ENCODE results near the gene RNF224.

The RNF224 gene

GRCh38 chr9:137255448-137256114 lies 28.3 kb downstream of the RNF224 start:
- no peak for DNase-seq

GRCh38 chr9:137256362-137256761 lies 29.1 kb downstream of the RNF224 start:
- no peak for DNase-seq

- no peak for DNase-seq
Observed at GRCh38 chr9:137256856-137257255, 29.6 kb downstream of the RNF224 start.

GRCh38 chr9:137262173-137262908 lies 35.0 kb downstream of the RNF224 start:
- peak; percentile 5 for DNase-seq

- DNase-seq = no peak
Observed at GRCh38 chr9:137262909-137263285, 35.6 kb downstream of the RNF224 start.

GRCh38 chr9:137263506-137263905 lies 36.2 kb downstream of the RNF224 start:
- no peak for DNase-seq

- DNase-seq = no peak
Observed at GRCh38 chr9:137264067-137264466, 36.8 kb downstream of the RNF224 start.

GRCh38 chr9:137265496-137266161 lies 38.3 kb downstream of the RNF224 start:
- DNase-seq = no peak

GRCh38 chr9:137266162-137266527 lies 38.8 kb downstream of the RNF224 start:
- DNase-seq = no peak

GRCh38 chr9:137266585-137267453 lies 39.5 kb downstream of the RNF224 start:
- DNase-seq = no peak

- DNase-seq = no peak
Observed at GRCh38 chr9:137267933-137268355, 40.6 kb downstream of the RNF224 start.

GRCh38 chr9:137268538-137269201 lies 41.4 kb downstream of the RNF224 start:
- no peak for DNase-seq

- DNase-seq = no peak
Observed at GRCh38 chr9:137269231-137269772, 42.0 kb downstream of the RNF224 start.

GRCh38 chr9:137270929-137271695 lies 43.8 kb downstream of the RNF224 start:
- DNase-seq = no peak

GRCh38 chr9:137271696-137272076 lies 44.4 kb downstream of the RNF224 start:
- no peak for DNase-seq

- no peak for DNase-seq
Observed at GRCh38 chr9:137272241-137273094, 45.2 kb downstream of the RNF224 start.

GRCh38 chr9:137273095-137273490 lies 45.8 kb downstream of the RNF224 start:
- DNase-seq = no peak

- DNase-seq = no peak
Observed at GRCh38 chr9:137273611-137274320, 46.5 kb downstream of the RNF224 start.

- DNase-seq = no peak
Observed at GRCh38 chr9:137275203-137275587, 47.9 kb downstream of the RNF224 start.

All from NCI-H2227 treated with DMSO at 0.1 percent for 48 hours (cell line).